NT2/D1 (cell line): Measurements from ENCODE around the gene LMAN2.

ENCODE experiments used
- DNase-seq: peaks from one replicate; pipeline ENCODE4 v3.0.0-alpha.2; 2011; ENCODE audit warnings: low read depth, low spot score
- H3K27me3 ChIP-seq: 2 replicates; pipeline ENCODE4 v1.6.0; 2011; ENCODE audit warnings: mild to moderate bottlenecking; ENCODE audit not compliant: insufficient read length, insufficient read depth
- H3K36me3 ChIP-seq: 2 replicates; pipeline ENCODE4 v1.6.1; 2011; ENCODE audit warnings: mild to moderate bottlenecking, low read length, mixed read lengths; ENCODE audit not compliant: insufficient read depth, insufficient read length
- H3K4me1 ChIP-seq: 2 replicates; pipeline ENCODE4 v1.5.1; 2011; ENCODE audit not compliant: insufficient read depth, insufficient read length
- H3K4me3 ChIP-seq: 2 replicates; pipeline ENCODE4 v1.5.1; 2011; ENCODE audit warnings: low read depth; ENCODE audit not compliant: insufficient read length
- H3K9ac ChIP-seq: 2 replicates; pipeline ENCODE4 v1.6.0; 2011; ENCODE audit warnings: low read depth; ENCODE audit not compliant: insufficient read length
- H3K9me3 ChIP-seq: 2 replicates; pipeline ENCODE4 v1.5.1; 2011; ENCODE audit warnings: mild to moderate bottlenecking, low read length; ENCODE audit not compliant: insufficient read depth
- SUZ12 ChIP-seq: IDR thresholded peaks from 2 replicates; pipeline ENCODE4 v1.6.1; 2011; ENCODE audit not compliant: insufficient read length, insufficient read depth; ENCODE audit errors: extremely low read depth
- YY1 ChIP-seq: IDR thresholded peaks from 2 replicates; pipeline ENCODE4 v1.6.1; 2011; ENCODE audit not compliant: insufficient read length, insufficient read depth
- ZNF274 ChIP-seq: IDR thresholded peaks from 2 replicates; pipeline ENCODE4 v1.6.1; 2011; ENCODE audit warnings: mild to moderate bottlenecking, low read depth, low read length

The LMAN2 gene

GRCh38 chr5:177304392-177305119 lies 46.9 kb downstream of the LMAN2 start:
- DNase-seq: no peak
- Histone ChIP-seq H3K9ac (peak overlapping the region; percentile 89), H3K4me3 (peak overlapping the region; percentile 84), H3K36me3 (peaks cover 63% of the 10 kb centered on the region), H3K9me3 (no peaks in the 10 kb centered on the region), H3K27me3 (no peaks in the 10 kb centered on the region), H3K4me1 (peaks cover 8% of the 10 kb centered on the region)
- no peak for TF ChIP-seq ZNF274
- TF ChIP-seq SUZ12: no peak
- TF ChIP-seq YY1: no peak

- Histone ChIP-seq H3K9ac (peak overlapping the region; percentile 89), H3K4me3 (peak overlapping the region; percentile 84), H3K9me3 (no peaks in the 10 kb centered on the region), H3K27me3 (no peaks in the 10 kb centered on the region), H3K36me3 (peaks cover 60% of the 10 kb centered on the region), H3K4me1 (peaks cover 8% of the 10 kb centered on the region)
- no peak for DNase-seq
- no peak for TF ChIP-seq SUZ12
- TF ChIP-seq YY1: no peak
- TF ChIP-seq ZNF274: no peak
Observed at GRCh38 chr5:177303925-177304391, 47.5 kb downstream of the LMAN2 start.

- Histone ChIP-seq H3K4me3 (peak within 1 kb of the TSS; percentile 84), H3K9ac (peak within 1 kb of the TSS; percentile 92), H3K27me3 (no peaks in the 10 kb centered on the region), H3K36me3 (peaks cover 56% of the 10 kb centered on the region), H3K4me1 (peaks cover 8% of the 10 kb centered on the region), H3K9me3 (no peaks in the 10 kb centered on the region)
- DNase-seq: peak; percentile 68
- no peak for TF ChIP-seq ZNF274
- no peak for TF ChIP-seq SUZ12
- TF ChIP-seq YY1: no peak
Observed at GRCh38 chr5:177303121-177303924, 48.1 kb downstream of the LMAN2 start, which contains the start of the genes PRELID1 and RAB24. Gene PRELID1 (plus strand): TSS chr5:177303799. CDS start chr5:177303986, 187 bp downstream. Gene RAB24 (minus strand): TSS chr5:177303719. CDS start chr5:177303288, 431 bp downstream.

- TF ChIP-seq SUZ12 (no peak), YY1 (no peak), ZNF274 (no peak)
Observed at GRCh38 chr5:177302354-177303110, 48.9 kb downstream of the LMAN2 start.

GRCh38 chr5:177301503-177302165 lies 49.8 kb downstream of the LMAN2 start:
- TF ChIP-seq ZNF274 (no peak), SUZ12 (no peak), YY1 (no peak)
- H3K9me3 ChIP-seq: no peaks in the 10 kb centered on the region
- peaks cover 53% of the 10 kb centered on the region for H3K36me3 ChIP-seq
- DNase-seq: no peak
- peak overlapping the region; percentile 92 for H3K9ac ChIP-seq
- H3K4me1 ChIP-seq: peaks cover 12% of the 10 kb centered on the region
- no peak overlapping the region for H3K4me3 ChIP-seq
- no peaks in the 10 kb centered on the region for H3K27me3 ChIP-seq

More at GRCh38 chr5:177302354-177303110, 48.9 kb downstream of the LMAN2 start:
- Histone ChIP-seq H3K4me3 (peak overlapping the region; percentile 84), H3K9me3 (no peaks in the 10 kb centered on the region), H3K9ac (peak overlapping the region; percentile 92), H3K36me3 (peaks cover 57% of the 10 kb centered on the region), H3K4me1 (peaks cover 12% of the 10 kb centered on the region), H3K27me3 (no peaks in the 10 kb centered on the region)
- DNase-seq: no peak

- Histone ChIP-seq H3K9me3 (no peaks in the 10 kb centered on the region), H3K36me3 (peaks cover 53% of the 10 kb centered on the region), H3K4me1 (peaks cover 12% of the 10 kb centered on the region), H3K9ac (peak overlapping the region; percentile 21), H3K27me3 (no peaks in the 10 kb centered on the region), H3K4me3 (no peak overlapping the region)
- DNase-seq: no peak
- no peak for TF ChIP-seq ZNF274
- TF ChIP-seq SUZ12: no peak
- TF ChIP-seq YY1: no peak
Observed at GRCh38 chr5:177300951-177301350, 50.5 kb downstream of the LMAN2 start.
